Muscle of leg (tissue), 9 donors: ENCODE data around the gene TUBG2. TPM values are rescaled to one million over a fixed set of nuclear protein-coding genes. Genes with fewer than 3 reads are reported as not detected.

Experiments
- polyA plus RNA-seq, 8 donors: library from polyadenylated mRNA; unstranded; fragments of 120-200 nt; gene quantifications; one replicate each; pipeline versions ENCODE4 v1.2.1 to v1.2.3, GENCODE V29; 2013; ENCODE audit warnings: inconsistent platforms in 1 of 8, low replicate concordance in 1 of 8; ENCODE audit not compliant: insufficient read length in 8 of 8, insufficient read depth in 1 of 8
- total RNA-seq: library from RNA; stranded (reverse); fragments of 120-200 nt; gene quantifications from one replicate; pipeline ENCODE4 v1.2.4, GENCODE V29; 2013

TUBG2 gene
- total and polyA plus RNA-seq, 9 donors = 8.7 to 19.2 (median 14.1) TPM

Other genes with a start within 250 kb of the TUBG2 start
- gene CAVIN1, start 236.0 kb upstream of the TUBG2 start, total RNA-seq = 206 TPM
- gene CAVIN1, start 236.0 kb upstream of the TUBG2 start, polyA plus RNA-seq = 100 to 1,000 TPM; 249 to 334 (median 299) TPM
- 18.5 TPM for gene ATP6V0A1, start 200.4 kb upstream of the TUBG2 start, total RNA-seq
- gene ATP6V0A1, start 200.4 kb upstream of the TUBG2 start, polyA plus RNA-seq = 10 to 100 TPM; 16.7 to 36.4 (median 23.8) TPM
- 17.1 TPM for gene NAGLU, start 123.0 kb upstream of the TUBG2 start, total RNA-seq
- gene NAGLU, start 123.0 kb upstream of the TUBG2 start, polyA plus RNA-seq = 10 to 100 TPM; 15.4 to 24.1 (median 20.8) TPM
- 1.9 TPM for gene HSD17B1, start 106.4 kb upstream of the TUBG2 start, total RNA-seq
- gene HSD17B1, start 106.4 kb upstream of the TUBG2 start, polyA plus RNA-seq = 1 to 10 TPM; 2.2 to 3.2 (median 2.6) TPM
- 13.0 TPM for gene COASY, start 97.1 kb upstream of the TUBG2 start, total RNA-seq
- 10 to 100 TPM; 25.5 to 33.5 (median 28.7) TPM for gene COASY, start 97.1 kb upstream of the TUBG2 start, polyA plus RNA-seq
- gene MLX, start 92.2 kb upstream of the TUBG2 start, total RNA-seq = 16.6 TPM
- gene MLX, start 92.2 kb upstream of the TUBG2 start, polyA plus RNA-seq = 10 to 100 TPM; 31.5 to 39.6 (median 35.5) TPM
- gene PSMC3IP, start 81.6 kb upstream of the TUBG2 start, total RNA-seq = 5.4 TPM
- gene PSMC3IP, start 81.6 kb upstream of the TUBG2 start, polyA plus RNA-seq = 10 to 100 TPM; 10.5 to 13.5 (median 11.9) TPM
- gene RETREG3, start 49.9 kb upstream of the TUBG2 start, total RNA-seq = 39.1 TPM
- gene RETREG3, start 49.9 kb upstream of the TUBG2 start, polyA plus RNA-seq = 10 to 100 TPM; 27.6 to 36.1 (median 30.7) TPM
- gene TUBG1, start 49.6 kb upstream of the TUBG2 start, total RNA-seq = 22.2 TPM
- 10 to 100 TPM; 30.7 to 43.5 (median 38.2) TPM for gene TUBG1, start 49.6 kb upstream of the TUBG2 start, polyA plus RNA-seq
- 44.1 TPM for gene PLEKHH3, start 17.7 kb downstream of the TUBG2 start, total RNA-seq
- gene PLEKHH3, start 17.7 kb downstream of the TUBG2 start, polyA plus RNA-seq = 10 to 100 TPM; 27.2 to 57.5 (median 40.6) TPM
- gene CCR10, start 22.6 kb downstream of the TUBG2 start, total RNA-seq = 1.0 TPM
- 1 to 10 TPM; 1.2 to 2.9 (median 1.5) TPM for gene CCR10, start 22.6 kb downstream of the TUBG2 start, polyA plus RNA-seq
- 8.1 TPM for gene CNTNAP1, start 23.2 kb downstream of the TUBG2 start, total RNA-seq
- gene CNTNAP1, start 23.2 kb downstream of the TUBG2 start, polyA plus RNA-seq = 10 to 100 TPM in 6 of 8 donors, 1 to 10 TPM in 2; 9.0 to 15.7 (median 13.1) TPM
- 20.4 TPM for gene EZH1, start 85.8 kb downstream of the TUBG2 start, total RNA-seq
- 10 to 100 TPM; 15.6 to 21.8 (median 18.0) TPM for gene EZH1, start 85.8 kb downstream of the TUBG2 start, polyA plus RNA-seq
- 35.9 TPM for gene RAMP2, start 101.9 kb downstream of the TUBG2 start, total RNA-seq
- 10 to 100 TPM; 56.8 to 87.2 (median 73.2) TPM for gene RAMP2, start 101.9 kb downstream of the TUBG2 start, polyA plus RNA-seq
- 41.0 TPM for gene VPS25, start 114.2 kb downstream of the TUBG2 start, total RNA-seq
- gene VPS25, start 114.2 kb downstream of the TUBG2 start, polyA plus RNA-seq = 10 to 100 TPM; 28.7 to 40.0 (median 32.6) TPM
- 0.09 TPM for gene WNK4, start 121.3 kb downstream of the TUBG2 start, total RNA-seq
- gene WNK4, start 121.3 kb downstream of the TUBG2 start, polyA plus RNA-seq = 1 to 10 TPM in 3 of 8 donors, under 1 TPM in 5; 0.20 to 1.2 (median 0.67) TPM
- gene COA3, start 139.4 kb downstream of the TUBG2 start, total RNA-seq = 84.1 TPM
- gene COA3, start 139.4 kb downstream of the TUBG2 start, polyA plus RNA-seq = 10 to 100 TPM; 53.6 to 63.9 (median 59.5) TPM
- gene CNTD1, start 139.6 kb downstream of the TUBG2 start, total RNA-seq = 0.04 TPM
- gene CNTD1, start 139.6 kb downstream of the TUBG2 start, polyA plus RNA-seq = 1 to 10 TPM in 3 of 8 donors, under 1 TPM in 5; 0.37 to 1.6 (median 0.81) TPM
- 37.7 TPM for gene BECN1, start 165.0 kb downstream of the TUBG2 start, total RNA-seq
- gene BECN1, start 165.0 kb downstream of the TUBG2 start, polyA plus RNA-seq = 10 to 100 TPM; 39.8 to 53.5 (median 45.1) TPM
- gene PSME3, start 174.1 kb downstream of the TUBG2 start, total RNA-seq = 26.1 TPM
- 10 to 100 TPM; 46.2 to 67.9 (median 55.3) TPM for gene PSME3, start 174.1 kb downstream of the TUBG2 start, polyA plus RNA-seq
- 0.66 TPM for gene AOC2, start 185.3 kb downstream of the TUBG2 start, total RNA-seq
- gene AOC2, start 185.3 kb downstream of the TUBG2 start, polyA plus RNA-seq = 1 to 10 TPM in 1 of 8 donors, under 1 TPM in 7; 0.41 to 1.2 (median 0.84) TPM
- 6.9 TPM for gene AOC3, start 191.9 kb downstream of the TUBG2 start, total RNA-seq
- gene AOC3, start 191.9 kb downstream of the TUBG2 start, polyA plus RNA-seq = 10 to 100 TPM; 11.7 to 23.6 (median 18.2) TPM
- not detected for gene G6PC1, start 241.5 kb downstream of the TUBG2 start, total RNA-seq
- gene G6PC1, start 241.5 kb downstream of the TUBG2 start, polyA plus RNA-seq = under 1 TPM in 3 of 8 donors, not detected in 5; 0.08 to 0.43 (median 0.26) TPM